OCI-LY7 (cell line): Measurements from ENCODE around the gene PSMA2.
A peak's percentile ranks its signal among the peaks of the same experiment; 100 is the strongest.

Experiments used
- EZH2phosphoT487 ChIP-seq: fragments of 200-600 bp; sonication (generic); IDR thresholded peaks from 2 replicates; pipeline ENCODE4 v1.6.1; 2018; ENCODE audit warnings: low read depth, borderline replicate concordance, mild to moderate bottlenecking, mixed run types, antibody characterized with exemption, low read length, moderate library complexity, mixed read lengths
- TF ChIP-seq, protein P1 (sequence below): fragments of 200-600 bp; sonication (generic); conservative IDR thresholded peaks from 2 replicates; pipeline ENCODE4 v1.5.1; 2014; ENCODE audit warnings: mild to moderate bottlenecking, antibody characterized with exemption, low read length, moderate library complexity, mixed read lengths

DNA sequence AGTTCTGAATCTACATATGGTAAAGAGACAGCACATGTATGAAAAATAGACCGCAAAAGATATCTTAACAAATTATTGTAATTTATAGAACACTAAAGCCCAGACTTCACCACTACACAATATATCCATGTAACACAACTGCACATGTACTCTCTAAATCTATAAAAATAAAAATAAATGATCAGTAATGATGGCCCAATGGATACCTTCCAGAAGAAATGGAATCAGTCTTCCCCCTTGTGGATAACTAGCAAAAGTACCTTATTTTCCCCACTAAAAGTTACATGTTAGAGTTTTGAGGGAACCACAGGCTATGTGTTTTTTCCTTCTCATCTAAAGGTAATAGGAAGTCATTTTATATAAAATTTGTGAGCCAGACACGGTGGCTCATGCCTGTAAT is 45.8 kb downstream of the PSMA2 start:
- TF ChIP-seq, protein P1, sequence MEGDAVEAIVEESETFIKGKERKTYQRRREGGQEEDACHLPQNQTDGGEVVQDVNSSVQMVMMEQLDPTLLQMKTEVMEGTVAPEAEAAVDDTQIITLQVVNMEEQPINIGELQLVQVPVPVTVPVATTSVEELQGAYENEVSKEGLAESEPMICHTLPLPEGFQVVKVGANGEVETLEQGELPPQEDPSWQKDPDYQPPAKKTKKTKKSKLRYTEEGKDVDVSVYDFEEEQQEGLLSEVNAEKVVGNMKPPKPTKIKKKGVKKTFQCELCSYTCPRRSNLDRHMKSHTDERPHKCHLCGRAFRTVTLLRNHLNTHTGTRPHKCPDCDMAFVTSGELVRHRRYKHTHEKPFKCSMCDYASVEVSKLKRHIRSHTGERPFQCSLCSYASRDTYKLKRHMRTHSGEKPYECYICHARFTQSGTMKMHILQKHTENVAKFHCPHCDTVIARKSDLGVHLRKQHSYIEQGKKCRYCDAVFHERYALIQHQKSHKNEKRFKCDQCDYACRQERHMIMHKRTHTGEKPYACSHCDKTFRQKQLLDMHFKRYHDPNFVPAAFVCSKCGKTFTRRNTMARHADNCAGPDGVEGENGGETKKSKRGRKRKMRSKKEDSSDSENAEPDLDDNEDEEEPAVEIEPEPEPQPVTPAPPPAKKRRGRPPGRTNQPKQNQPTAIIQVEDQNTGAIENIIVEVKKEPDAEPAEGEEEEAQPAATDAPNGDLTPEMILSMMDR: peak; percentile 74
- TF ChIP-seq EZH2phosphoT487: no peak
